Measurements from ENCODE around the gene FPR2. TPM values are rescaled to one million over a fixed set of nuclear protein-coding genes. Genes with fewer than 3 reads are reported as not detected.

Gene FPR2
- total and polyA plus RNA-seq, 9 of the 15 experiments (the other 6 are each of a cell fraction or from before 2014, with no cell fraction given), result 0.03 to 0.15 (median 0.07) TPM; not detected in 6

- TF ChIP-seq MYC (IDR thresholded peaks at IDR 0.05; ENCODE audit: low read depth, low read length) (0 out of 2 replicates have a peak, but pooled peaks have one; percentile 42), MYC (CRISPR knock-in tag; IDR thresholded peaks at IDR 0.05; ENCODE audit: borderline replicate concordance, low read depth) (no peak), ZNF384 (IDR thresholded peaks at IDR 0.05; ENCODE audit: low read depth, low read length) (0 out of 2 replicates have a peak, but pooled peaks have one; percentile 37), ZFP30 (CRISPR knock-in tag; IDR thresholded peaks at IDR 0.05; ENCODE audit: borderline replicate concordance) (no peak), ZNF584 (CRISPR knock-in tag; IDR thresholded peaks at IDR 0.05; ENCODE audit: low read depth) (peak; percentile 82; the same call in 1 of the 2 replicates), MIER1 (IDR thresholded peaks at IDR 0.05; ENCODE audit: low read depth) (no peak), E4F1 (CRISPR knock-in tag; IDR thresholded peaks at IDR 0.05; ENCODE audit: borderline replicate concordance) (no peak), UBTF (IDR thresholded peaks at IDR 0.05; ENCODE audit: borderline replicate concordance in 1 of 2, low read depth in 2 of 2, low read length in 2 of 2) (no peak), CEBPZ (IDR thresholded peaks at IDR 0.05; ENCODE audit: borderline replicate concordance, low read depth, low read length) (no peak), CTCF (IDR thresholded peaks at IDR 0.05 in 2 of 3, conservative IDR thresholded peaks at IDR 0.05 in 1 of 3; ENCODE audit: insufficient read depth in 2 of 3, low read depth in 1 of 3, low read length in 3 of 3) (no peak), CCNT2 (IDR thresholded peaks at IDR 0.05; ENCODE audit: borderline replicate concordance, extremely low read depth, insufficient read length, low read depth, low read length) (peak; percentile 84), HDAC6 (IDR thresholded peaks at IDR 0.05; ENCODE audit: low read depth, low read length) (no peak), ZNF140 (CRISPR knock-in tag; IDR thresholded peaks at IDR 0.05) (no peak), ZBTB1 (CRISPR knock-in tag; IDR thresholded peaks at IDR 0.05; ENCODE audit: borderline replicate concordance, low read depth) (no peak)
Measured at GRCh38 chr19:51800473-51801244, 39.7 kb downstream of the FPR2 start (continued).

All from K562 (cell line).